IMR-90 (cell line): Measurements from ENCODE around the gene ANAPC5.

ENCODE experiments used
- BHLHE40 ChIP-seq: fragments of 150-350 bp; IDR thresholded peaks from 2 replicates; pipeline ENCODE4 v1.6.1; 2016; ENCODE audit warnings: mild to moderate bottlenecking, low read depth, low read length
- CTCF ChIP-seq: conservative IDR thresholded peaks from 2 replicates; pipeline ENCODE4 v1.5.1; 2012; ENCODE audit warnings: mild to moderate bottlenecking, low read depth, low read length, improper control_type of control experiment
- MAZ ChIP-seq: IDR thresholded peaks from 2 replicates; pipeline ENCODE4 v1.6.1; 2012; ENCODE audit warnings: low read depth, mild to moderate bottlenecking, low read length, improper control_type of control experiment, moderate library complexity, borderline replicate concordance
- MXI1 ChIP-seq: IDR thresholded peaks from 2 replicates; pipeline ENCODE4 v1.6.1; 2012; ENCODE audit warnings: low read depth, mild to moderate bottlenecking, low read length, moderate library complexity, borderline replicate concordance
- POLR2A ChIP-seq: IDR thresholded peaks from 2 replicates; pipeline ENCODE4 v1.6.1; 2012; ENCODE audit warnings: mild to moderate bottlenecking, low read depth, low read length
- RAD21 ChIP-seq: IDR thresholded peaks from 2 replicates; pipeline ENCODE4 v1.6.1; 2012; ENCODE audit warnings: low read length, improper control_type of control experiment
- RFX5 ChIP-seq: IDR thresholded peaks from 2 replicates; pipeline ENCODE4 v1.8.0; 2012; ENCODE audit warnings: low read depth, mild to moderate bottlenecking, low read length, moderate library complexity
- SMC3 ChIP-seq: fragments of 150-350 bp; IDR thresholded peaks from 2 replicates; pipeline ENCODE4 v1.6.1; 2016; ENCODE audit warnings: low read depth, mild to moderate bottlenecking, antibody characterized with exemption, low read length, moderate library complexity

GRCh38 chr12:121264951-121265515 is 87.2 kb downstream of the ANAPC5 start:
- TF ChIP-seq CTCF (no peak), MXI1 (no peak), RFX5 (no peak), RAD21 (no peak), POLR2A (no peak), BHLHE40 (no peak), SMC3 (no peak), MAZ (no peak)
